ENCODE data around the gene TCEANC2.
"Not testable (repeated sequence)": the region's sequence is repeated elsewhere in the genome, so short reads cannot be mapped to it uniquely, and the experiment has no call there.

TCEANC2 gene

GRCh38 chr1:54088385-54088784 lies 35.0 kb downstream of the TCEANC2 start:
- DNase-seq (ENCODE audit: low spot score): no peak

GRCh38 chr1:54091666-54092065 lies 38.3 kb downstream of the TCEANC2 start:
- no peak for DNase-seq (ENCODE audit: low spot score)

GRCh38 chr1:54094001-54094729 lies 40.8 kb downstream of the TCEANC2 start:
- no peak for DNase-seq (ENCODE audit: low spot score)

DNA sequence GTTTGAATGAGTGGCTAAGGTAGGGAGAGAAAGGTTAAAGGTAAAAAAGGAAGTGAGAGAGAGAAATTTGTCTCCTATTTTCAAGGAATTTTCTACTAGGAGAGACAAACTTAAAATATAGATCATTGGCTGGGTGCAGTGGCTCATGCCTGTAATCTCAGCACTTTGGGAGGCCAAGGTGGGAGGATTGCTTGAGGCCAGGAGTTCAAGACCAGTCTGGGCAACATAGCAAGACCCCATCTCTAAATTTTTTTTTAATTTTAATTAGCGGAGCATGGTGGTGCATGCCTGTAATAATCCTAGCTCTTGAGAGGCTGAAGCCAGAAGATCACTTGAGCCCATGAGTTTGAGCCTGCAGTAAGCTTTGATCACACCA lies 41.3 kb downstream of the TCEANC2 start:
- DNase-seq (ENCODE audit: low spot score): not testable (repeated sequence)

DNA sequence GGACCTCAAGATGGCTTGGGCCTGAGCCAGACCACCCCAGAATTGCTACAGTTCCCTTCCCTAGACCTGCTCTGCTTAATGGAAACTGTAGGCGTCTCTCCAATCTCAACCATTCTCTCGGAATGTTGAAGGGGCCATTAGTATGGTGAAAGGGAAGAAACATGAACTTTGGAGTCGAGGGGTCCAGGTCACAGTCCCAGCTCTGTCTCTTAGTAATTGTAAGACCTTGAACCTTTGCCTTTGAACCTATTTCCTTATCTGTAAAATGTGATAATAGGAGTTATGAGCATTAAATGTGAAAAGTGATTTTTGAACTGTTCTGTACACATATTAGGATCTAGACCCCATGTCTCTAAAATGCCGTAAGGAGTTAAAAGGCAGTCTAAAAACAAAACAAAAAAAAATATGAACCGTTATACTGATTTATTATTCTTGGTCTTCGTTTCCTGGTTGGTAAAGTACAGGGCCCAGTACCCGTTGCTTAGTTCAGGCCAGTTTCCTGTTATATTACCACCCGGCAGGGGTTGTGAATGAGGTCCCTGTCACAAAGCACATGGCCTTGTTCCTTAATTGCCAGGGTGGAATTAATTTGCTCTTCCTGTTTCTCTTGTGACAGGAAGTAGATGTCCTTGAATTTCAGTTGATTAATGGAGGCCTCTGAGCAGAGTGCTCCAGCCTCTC lies 42.3 kb downstream of the TCEANC2 start:
- no peak for DNase-seq (ENCODE audit: low spot score)

GRCh38 chr1:54096227-54096876 lies 42.9 kb downstream of the TCEANC2 start:
- DNase-seq (ENCODE audit: low spot score): no peak

GRCh38 chr1:54096877-54097240 lies 43.5 kb downstream of the TCEANC2 start:
- no peak for DNase-seq (ENCODE audit: low spot score)

DNA sequence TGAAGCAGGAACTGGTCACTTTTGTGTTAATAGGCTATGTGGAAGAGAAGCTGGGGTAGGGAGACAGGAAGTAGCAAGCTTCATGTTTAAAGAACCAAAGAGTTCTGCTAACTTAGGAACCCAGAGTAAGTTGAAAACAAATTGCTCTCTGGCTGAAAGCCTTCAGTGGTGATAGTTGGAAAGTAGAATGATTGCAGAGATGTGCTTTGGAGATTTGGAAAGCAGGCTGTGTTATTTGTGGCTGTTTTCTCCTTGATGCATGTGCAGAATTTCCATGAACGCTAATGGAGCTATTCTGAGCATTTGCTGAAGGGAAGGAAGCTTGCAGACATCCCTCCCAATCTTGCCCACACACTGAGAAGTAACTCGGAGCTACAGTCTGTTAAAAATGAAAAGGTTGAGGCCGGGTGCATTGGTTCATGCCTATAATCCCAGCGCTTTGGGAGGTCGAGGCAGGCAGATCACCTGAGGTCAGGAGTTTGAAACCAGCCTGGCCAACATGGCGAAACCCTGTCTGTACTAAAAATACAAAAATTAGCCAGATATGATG lies 45.7 kb downstream of the TCEANC2 start:
- no peak for DNase-seq (ENCODE audit: low spot score)

- no peak for DNase-seq (ENCODE audit: low spot score)
Measured at GRCh38 chr1:54100500-54100899, 47.1 kb downstream of the TCEANC2 start.

GRCh38 chr1:54103414-54103813 lies 50.0 kb downstream of the TCEANC2 start:
- DNase-seq (ENCODE audit: low spot score): no peak

DNA sequence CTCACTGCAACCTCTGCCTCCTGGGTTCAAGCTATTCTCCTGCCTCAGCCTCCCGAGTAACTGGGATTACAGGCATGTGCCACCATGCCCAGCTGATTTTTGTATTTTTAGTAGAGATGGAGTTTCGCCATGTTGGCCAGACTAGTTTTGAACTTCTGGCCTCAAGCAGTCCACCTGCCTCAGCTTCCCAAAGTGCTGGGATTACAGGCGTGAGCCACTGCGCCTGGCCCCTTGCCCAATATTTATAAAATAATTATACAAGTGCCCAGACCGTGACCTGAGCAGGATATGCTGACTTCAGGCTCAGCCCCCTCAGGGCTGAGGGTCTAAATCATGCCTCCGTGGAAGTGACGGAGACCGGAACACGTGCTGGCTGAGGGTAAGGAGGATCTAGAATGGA lies 51.2 kb downstream of the TCEANC2 start:
- not testable (repeated sequence) for DNase-seq (ENCODE audit: low spot score)

- DNase-seq (ENCODE audit: low spot score): no peak
Measured at GRCh38 chr1:54105080-54105479, 51.7 kb downstream of the TCEANC2 start.

DNA sequence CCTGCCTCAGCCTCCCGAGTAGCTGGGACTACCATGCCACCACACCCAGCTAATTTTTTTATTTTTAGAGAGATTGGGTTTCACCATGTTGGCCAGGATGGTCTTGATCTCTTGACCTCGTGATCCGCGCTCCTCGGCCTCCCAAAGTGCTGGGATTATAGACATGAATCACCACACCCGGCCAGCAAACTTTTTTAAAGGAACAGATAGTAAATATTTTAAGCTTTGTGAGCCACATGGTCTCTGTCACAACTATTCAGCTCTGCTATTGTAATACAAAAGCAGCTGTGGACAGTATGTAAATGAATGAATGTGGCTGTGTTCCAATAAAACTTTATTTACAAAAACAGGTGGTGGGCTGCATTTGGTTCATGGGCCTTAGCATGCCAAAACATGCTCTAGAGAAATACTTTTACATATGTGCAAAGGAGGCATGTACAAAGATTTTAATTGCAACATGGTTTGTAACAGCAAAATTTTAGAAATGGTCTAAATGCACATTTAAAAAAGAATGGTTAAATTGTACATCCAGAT lies 52.4 kb downstream of the TCEANC2 start:
- DNase-seq (ENCODE audit: low spot score): no peak

DNA sequence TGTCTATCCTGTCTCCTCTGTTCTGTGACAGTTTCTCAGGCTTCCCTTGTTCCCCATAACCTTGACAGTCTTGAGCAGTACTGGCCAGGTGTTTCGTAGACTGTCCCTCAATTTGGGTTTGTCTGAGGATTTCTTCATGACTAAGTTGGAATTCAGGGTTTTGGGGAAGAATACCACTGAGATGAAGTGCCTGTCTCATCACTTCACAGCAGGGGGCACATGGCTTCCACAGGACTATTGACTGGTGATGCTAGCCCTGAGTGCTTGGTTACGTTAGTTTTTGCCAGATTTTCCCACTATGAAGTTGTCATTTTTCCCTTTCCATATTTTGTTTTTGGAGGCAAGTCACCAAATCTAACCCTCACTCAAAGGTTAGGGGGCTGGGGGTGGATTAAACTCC lies 53.7 kb downstream of the TCEANC2 start:
- DNase-seq (ENCODE audit: low spot score): peak; percentile 36

- peak; percentile 67 for DNase-seq (ENCODE audit: low spot score)
Measured at GRCh38 chr1:54108156-54108555, 54.7 kb downstream of the TCEANC2 start.

DNA sequence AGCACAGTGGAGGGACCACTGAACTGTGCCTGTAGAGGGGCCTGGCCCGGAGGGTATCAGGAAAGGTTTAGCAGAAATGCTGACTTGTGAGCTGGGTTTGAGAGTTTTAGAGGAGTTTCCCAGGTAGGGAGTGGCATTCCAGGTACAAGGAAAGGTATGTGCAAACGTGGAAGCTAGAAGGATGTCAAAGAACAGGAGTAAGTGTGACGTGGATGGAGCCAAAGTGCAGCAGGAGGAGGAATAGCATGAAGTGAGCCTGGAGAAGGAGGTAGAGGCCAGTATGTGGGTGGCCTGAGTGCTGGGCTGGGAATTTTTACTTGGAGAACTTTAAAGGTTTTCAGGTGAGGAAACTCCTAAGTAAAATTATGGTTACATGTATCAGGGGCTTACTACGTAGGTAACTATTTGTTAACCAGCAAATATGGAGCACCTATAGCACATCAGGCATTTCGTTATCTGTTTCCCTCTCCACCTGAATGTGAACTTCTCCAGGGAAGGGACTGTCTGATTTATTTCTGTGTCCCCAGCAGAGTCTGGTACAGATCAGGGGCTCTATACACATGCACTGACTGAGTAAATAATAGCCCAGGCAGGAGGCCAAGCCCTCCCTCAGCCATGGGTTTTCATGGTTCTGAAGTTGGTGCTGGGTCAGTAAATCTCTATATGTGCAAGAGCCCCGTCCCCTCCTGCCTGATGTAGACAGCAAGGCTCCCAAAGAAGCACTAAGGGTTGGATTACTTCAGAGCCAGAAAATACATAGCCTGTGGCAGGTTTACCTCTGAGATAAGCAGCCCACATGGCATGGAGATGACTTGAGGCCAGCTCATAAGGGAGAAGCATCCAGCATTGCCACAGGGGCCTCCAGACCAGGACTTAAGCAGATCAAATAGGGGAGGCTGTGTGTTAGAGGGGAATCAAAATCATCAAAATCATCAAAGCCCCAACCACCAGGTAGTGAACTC lies 56.0 kb downstream of the TCEANC2 start:
- peak; percentile 64 for DNase-seq (ENCODE audit: low spot score)

DNA sequence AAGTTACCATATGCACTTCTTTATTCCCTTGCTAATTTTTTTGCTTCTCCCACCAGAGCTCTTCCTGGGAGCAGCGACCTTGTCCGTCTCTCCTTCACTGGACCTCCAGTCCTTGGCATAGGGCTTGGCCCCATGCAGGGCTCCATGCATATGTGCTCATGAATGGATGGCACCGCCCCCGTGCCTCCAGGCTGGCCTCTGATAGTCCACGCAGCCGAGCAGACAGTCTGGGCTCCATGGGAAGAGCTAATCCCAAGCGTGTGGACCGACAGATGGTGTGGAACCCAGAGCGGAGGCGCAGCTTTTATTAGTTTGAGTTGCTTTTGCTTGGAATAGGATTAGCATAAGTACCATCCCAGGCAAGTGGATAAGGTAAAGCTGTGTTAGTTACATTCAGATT lies 57.6 kb downstream of the TCEANC2 start:
- DNase-seq (ENCODE audit: low spot score): no peak

- no peak for DNase-seq (ENCODE audit: low spot score)
Measured at GRCh38 chr1:54111624-54112023, 58.2 kb downstream of the TCEANC2 start.

DNA sequence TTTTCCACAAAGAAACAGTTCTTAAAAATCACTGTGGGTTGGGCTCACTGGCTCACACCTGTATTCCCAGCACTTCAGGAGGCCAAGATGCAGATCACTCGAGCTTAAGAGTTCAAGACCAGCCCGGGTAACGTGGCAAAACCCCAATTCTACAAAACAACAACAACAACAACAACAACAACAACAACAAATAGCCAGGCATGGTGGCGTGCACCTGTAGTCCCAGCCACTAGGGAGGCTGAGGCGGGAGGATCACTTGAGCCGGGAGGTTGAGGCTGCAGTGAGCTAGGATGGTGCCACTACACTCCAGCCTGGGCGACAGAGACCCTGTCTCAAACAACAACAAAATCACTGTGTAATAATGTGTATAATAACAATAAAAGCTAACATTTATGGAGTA lies 58.6 kb downstream of the TCEANC2 start:
- no peak for DNase-seq (ENCODE audit: low spot score)

DNA sequence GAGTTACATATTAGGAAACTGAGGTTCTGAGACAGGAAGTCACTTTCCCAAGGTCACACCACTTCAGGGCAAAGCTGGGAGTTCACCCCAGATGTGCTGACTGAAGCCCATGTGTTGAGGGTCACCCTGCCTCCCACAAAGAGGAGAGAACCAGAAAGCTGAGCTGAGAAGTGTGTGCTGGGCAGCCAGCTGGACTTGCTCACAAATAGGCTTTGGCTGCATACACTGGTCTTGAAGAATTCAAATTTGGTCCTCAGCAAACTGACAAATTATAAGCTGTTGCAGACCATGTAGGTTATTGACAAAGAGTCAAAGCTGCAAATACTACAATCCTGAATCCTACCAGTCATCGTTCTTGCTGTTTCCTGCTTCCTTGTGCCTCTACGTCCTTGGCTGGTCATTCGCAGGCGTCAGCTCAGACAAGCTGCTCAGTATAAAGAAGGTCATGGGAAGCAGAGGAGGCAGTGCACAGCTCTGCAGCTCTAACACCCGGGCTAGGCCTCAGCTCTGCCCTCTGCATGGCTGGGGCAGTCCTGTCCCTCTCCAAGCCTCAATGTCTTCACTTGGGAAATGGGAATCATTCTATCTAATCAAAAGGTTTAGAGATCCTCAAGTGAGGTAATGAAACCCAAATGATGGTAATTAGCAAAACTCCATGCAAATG lies 59.4 kb downstream of the TCEANC2 start:
- no peak for DNase-seq (ENCODE audit: low spot score)

- no peak for DNase-seq (ENCODE audit: low spot score)
Measured at GRCh38 chr1:54114001-54114400, 60.6 kb downstream of the TCEANC2 start.
